CD4-positive, CD25-positive, alpha-beta regulatory T cell (primary cell): ENCODE measurements around the gene FOXN3. TPM values are rescaled to one million over a fixed set of nuclear protein-coding genes. Genes with fewer than 3 reads are reported as not detected.

Source experiments
- ATAC-seq, 2 donors: fragments of 150-1000 bp; cut with Tn5 transposase; one replicate each; pipeline ENCODE4 v1.10.0; 2021; ENCODE audit warnings: low read depth in 2 of 2, moderate number of reproducible peaks in 2 of 2, moderate library complexity in 1 of 2
- DNase-seq, 3 donors: peaks; one replicate each; pipeline versions ENCODE4 v3.0.0 to v3.0.0-alpha.2; 2012 to 2022; ENCODE audit warnings: mixed read lengths in 1 of 3
- H3K27ac ChIP-seq: one replicate; pipeline ENCODE4 v1.7.0; 2013; ENCODE audit warnings: mild to moderate bottlenecking, low read length; ENCODE audit not compliant: insufficient read depth, poor library complexity, severe bottlenecking
- H3K27me3 ChIP-seq: one replicate; pipeline ENCODE4 v1.7.0; 2013; ENCODE audit warnings: low read length; ENCODE audit not compliant: control insufficient read depth, insufficient read depth
- H3K36me3 ChIP-seq: one replicate; pipeline ENCODE4 v1.7.0; 2013; ENCODE audit warnings: mild to moderate bottlenecking, low read length, moderate library complexity; ENCODE audit not compliant: control insufficient read depth, insufficient read depth
- H3K4me1 ChIP-seq: 2 replicates; pipeline ENCODE4 v1.7.0; 2013; ENCODE audit warnings: mild to moderate bottlenecking, low read length; ENCODE audit not compliant: insufficient read depth, control insufficient read depth, poor library complexity, severe bottlenecking
- H3K4me3 ChIP-seq: one replicate; pipeline ENCODE4 v1.7.0; 2013; ENCODE audit warnings: low read depth, mild to moderate bottlenecking, low read length, moderate library complexity
- H3K9me3 ChIP-seq, 2 experiments: 1 replicate in 1 of 2; 2 replicates in 1 of 2; pipeline ENCODE4 v1.7.0; 2013; ENCODE audit warnings: low read length in 2 of 2, mild to moderate bottlenecking in 1 of 2, moderate library complexity in 1 of 2; ENCODE audit not compliant: control insufficient read depth in 2 of 2
- H3K27ac Mint-ChIP-seq, 3 donors: one replicate each; pipeline ENCODE4 v1.8.0; 2020 to 2022; ENCODE audit warnings: mild to moderate bottlenecking in 3 of 3, mixed read lengths in 3 of 3, moderate library complexity in 2 of 3
- H3K27me3 Mint-ChIP-seq: one replicate; pipeline ENCODE4 v1.8.0; 2022; ENCODE audit warnings: mild to moderate bottlenecking, mixed read lengths
- H3K36me3 Mint-ChIP-seq: one replicate; pipeline ENCODE4 v1.8.0; 2020; ENCODE audit warnings: mixed read lengths
- H3K4me1 Mint-ChIP-seq, 4 donors: one replicate each; pipeline ENCODE4 v1.8.0; 2020 to 2022; ENCODE audit warnings: mixed read lengths in 4 of 4, mild to moderate bottlenecking in 1 of 4
- H3K4me3 Mint-ChIP-seq, 4 donors: one replicate each; pipeline ENCODE4 v1.8.0; 2020 to 2022; ENCODE audit warnings: mild to moderate bottlenecking in 4 of 4, mixed read lengths in 4 of 4, moderate library complexity in 3 of 4
- H3K9me3 Mint-ChIP-seq, 7 donors: one replicate each; pipeline ENCODE4 v1.8.0; 2020 to 2022; ENCODE audit warnings: mixed read lengths in 7 of 7, mild to moderate bottlenecking in 3 of 7, moderate library complexity in 2 of 7
- polyA plus RNA-seq, 4 donors: library from polyadenylated mRNA; unstranded; fragments of 300-500 nt; fragmentation: Illumina TruSeq; gene quantifications; one replicate each; pipeline ENCODE4 v1.2.3, GENCODE V29; 2021
- total RNA-seq: library from RNA; stranded (reverse); gene quantifications from one replicate; pipeline ENCODE4 v1.2.3, GENCODE V29; 2022

FOXN3 gene
- total and polyA plus RNA-seq, 5 donors from 2014 or later = 108 to 203 (median 111) TPM

- ATAC-seq = no peak
- H3K27ac ChIP-seq = no peak overlapping the region
- H3K4me3 ChIP-seq = no peak overlapping the region
- H3K27me3 ChIP-seq = no peaks in the 10 kb centered on the region
- Mint-ChIP-seq H3K4me1 (peaks cover 23 to 80% (median 48%) of the 10 kb centered on the region in 4 donors), H3K36me3 (peaks cover 19% of the 10 kb centered on the region), H3K9me3 (peaks cover 0 to 2% (median 0%) of the 10 kb centered on the region in 7 donors), H3K27me3 (no peaks in the 10 kb centered on the region), H3K4me3 (peak overlapping the region in 3 of 4 donors; percentile 22 to 81 (median 74)), H3K27ac (peak overlapping the region; percentile 85 to 97 (median 86))
- no peak for DNase-seq
- H3K4me1 ChIP-seq = peaks cover 39% of the 10 kb centered on the region
- no peaks in the 10 kb centered on the region for H3K36me3 ChIP-seq
- H3K9me3 ChIP-seq = no peaks in the 10 kb centered on the region
Observed at GRCh38 chr14:89443042-89443629, 26.1 kb upstream of the FOXN3 start.

GRCh38 chr14:89442280-89442679 lies 25.2 kb upstream of the FOXN3 start:
- no peaks in the 10 kb centered on the region for H3K27me3 Mint-ChIP-seq
- ATAC-seq = no peak
- H3K27ac Mint-ChIP-seq = peak overlapping the region; percentile 42 to 88 (median 86)
- no peaks in the 10 kb centered on the region for H3K36me3 ChIP-seq
- peaks cover 35% of the 10 kb centered on the region for H3K4me1 ChIP-seq
- peak overlapping the region in 1 of 4 donors; percentile 43 for H3K4me3 Mint-ChIP-seq
- peaks cover 18% of the 10 kb centered on the region for H3K36me3 Mint-ChIP-seq
- H3K27ac ChIP-seq = no peak overlapping the region
- peaks cover 20 to 75% (median 44%) of the 10 kb centered on the region in 4 donors for H3K4me1 Mint-ChIP-seq
- no peaks in the 10 kb centered on the region for H3K27me3 ChIP-seq
- peaks cover 0 to 2% (median 0%) of the 10 kb centered on the region in 7 donors for H3K9me3 Mint-ChIP-seq
- no peak overlapping the region for H3K4me3 ChIP-seq
- H3K9me3 ChIP-seq = no peaks in the 10 kb centered on the region
- no peak for DNase-seq

DNA sequence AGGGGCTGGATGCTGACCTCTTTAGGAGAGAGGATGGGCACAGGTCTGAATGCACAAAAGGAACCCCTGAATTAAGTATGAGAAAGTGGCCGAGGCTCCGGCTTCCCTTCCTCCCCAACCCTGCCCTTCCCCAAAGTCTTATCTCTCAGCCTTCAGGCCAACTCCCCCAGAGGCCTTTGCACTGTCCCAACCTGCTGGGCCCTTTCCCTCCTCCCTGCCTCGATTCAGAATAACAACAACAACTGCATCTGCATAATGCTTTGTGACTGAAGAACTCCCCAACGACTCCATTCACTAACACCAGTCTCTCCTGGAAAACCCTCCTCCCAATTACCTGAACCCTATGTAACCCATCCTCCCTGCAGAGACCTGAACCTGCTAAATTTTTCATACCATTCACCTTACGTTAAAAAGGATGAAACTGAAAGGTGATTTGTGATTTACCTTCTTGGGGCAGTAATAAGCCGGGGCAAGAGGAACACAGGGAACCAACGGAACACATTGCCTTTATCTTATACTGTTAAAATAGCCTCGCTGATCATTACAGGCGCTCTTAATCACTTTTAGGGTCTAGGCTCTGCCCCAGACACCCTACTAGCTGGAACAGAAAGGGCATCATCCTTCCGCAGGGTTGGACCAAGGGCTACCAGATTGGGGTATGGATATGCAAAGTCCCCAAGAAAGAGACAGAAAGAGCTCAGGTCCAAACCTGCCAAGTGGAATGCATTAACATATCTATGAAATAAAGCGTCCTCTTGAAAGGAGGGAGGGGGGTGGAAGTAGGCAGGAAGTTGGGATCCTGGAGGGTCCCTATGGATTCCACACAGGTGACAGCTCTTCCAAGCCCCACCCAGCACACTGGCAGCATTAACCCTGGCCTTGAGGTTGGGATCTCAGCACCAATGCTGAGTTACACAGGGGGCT lies 24.2 kb upstream of the FOXN3 start:
- no peaks in the 10 kb centered on the region for H3K9me3 ChIP-seq
- H3K9me3 Mint-ChIP-seq = peaks cover 0 to 2% (median 0%) of the 10 kb centered on the region in 7 donors

DNA sequence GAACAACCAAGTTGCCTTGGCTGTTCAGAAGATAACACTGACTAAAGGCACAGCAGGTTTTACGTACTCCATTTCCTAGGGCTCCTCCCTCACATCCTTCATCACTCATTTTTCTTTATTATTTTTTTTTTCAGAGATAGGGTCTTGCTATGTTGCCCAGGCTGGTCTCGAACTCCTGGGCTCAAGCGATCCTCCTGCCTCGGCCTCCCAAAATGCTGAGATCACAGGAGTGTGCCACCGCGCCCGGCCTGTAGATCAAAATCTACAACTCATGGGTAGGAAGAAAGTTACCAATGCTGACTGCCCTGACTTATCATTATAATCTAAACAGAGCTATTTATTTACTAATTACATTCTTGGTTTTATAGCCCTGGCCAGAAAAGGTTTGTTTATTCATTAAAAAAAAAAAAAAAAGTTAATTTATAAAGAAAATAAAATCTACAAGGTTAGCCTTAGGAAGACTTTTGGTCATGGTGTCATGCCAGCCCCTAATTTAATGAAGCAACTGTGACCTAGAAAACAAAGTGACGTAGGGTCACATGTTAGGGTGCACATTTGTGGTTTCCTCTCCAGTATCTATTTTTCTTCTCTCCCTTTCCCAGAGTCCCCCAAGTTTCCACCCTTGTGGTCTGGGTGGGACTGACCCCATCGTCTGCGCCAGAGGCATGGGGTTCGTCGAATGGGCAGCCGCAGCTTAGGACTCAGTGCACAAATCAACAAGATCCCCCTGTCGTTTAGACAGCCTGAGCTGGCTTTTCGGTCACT lies 19.0 kb upstream of the FOXN3 start:
- peaks cover 12% of the 10 kb centered on the region for H3K36me3 Mint-ChIP-seq
- H3K27me3 Mint-ChIP-seq = no peaks in the 10 kb centered on the region
- H3K27ac Mint-ChIP-seq = peak overlapping the region in 2 of 3 donors; percentile 34 to 39
- peaks cover 15 to 60% (median 41%) of the 10 kb centered on the region in 4 donors for H3K4me1 Mint-ChIP-seq
- DNase-seq (no peak), ATAC-seq (no peak)
- no peaks in the 10 kb centered on the region for H3K27me3 ChIP-seq
- H3K36me3 ChIP-seq = no peaks in the 10 kb centered on the region
- peak overlapping the region in 1 of 4 donors; percentile 49 for H3K4me3 Mint-ChIP-seq
- no peak overlapping the region for H3K4me3 ChIP-seq
- no peak overlapping the region for H3K27ac ChIP-seq
- H3K4me1 ChIP-seq = peaks cover 11% of the 10 kb centered on the region
- no peaks in the 10 kb centered on the region for H3K9me3 Mint-ChIP-seq
- H3K9me3 ChIP-seq = no peaks in the 10 kb centered on the region

More for the DNA sequence above, 24.2 kb upstream of the FOXN3 start:
- Mint-ChIP-seq H3K4me1 (peaks cover 27 to 75% (median 47%) of the 10 kb centered on the region in 4 donors), H3K36me3 (peaks cover 22% of the 10 kb centered on the region), H3K4me3 (no peak overlapping the region), H3K27me3 (no peaks in the 10 kb centered on the region), H3K27ac (peak overlapping the region in 2 of 3 donors; percentile 34 to 52)
- no peak overlapping the region for H3K27ac ChIP-seq
- no peaks in the 10 kb centered on the region for H3K27me3 ChIP-seq
- no peak overlapping the region for H3K4me3 ChIP-seq
- H3K36me3 ChIP-seq = no peaks in the 10 kb centered on the region
- DNase-seq (no peak), ATAC-seq (no peak)
- peaks cover 35% of the 10 kb centered on the region for H3K4me1 ChIP-seq

GRCh38 chr14:89435492-89435891 lies 18.5 kb upstream of the FOXN3 start:
- Mint-ChIP-seq H3K4me3 (peak overlapping the region in 1 of 4 donors; percentile 49), H3K27me3 (no peaks in the 10 kb centered on the region), H3K27ac (peak overlapping the region in 2 of 3 donors; percentile 34 to 39), H3K9me3 (no peaks in the 10 kb centered on the region), H3K4me1 (peaks cover 18 to 66% (median 42%) of the 10 kb centered on the region in 4 donors), H3K36me3 (peaks cover 12% of the 10 kb centered on the region)
- ATAC-seq (no peak), DNase-seq (no peak)
- peaks cover 16% of the 10 kb centered on the region for H3K4me1 ChIP-seq
- no peaks in the 10 kb centered on the region for H3K9me3 ChIP-seq
- H3K36me3 ChIP-seq = no peaks in the 10 kb centered on the region
- no peak overlapping the region for H3K4me3 ChIP-seq
- no peak overlapping the region for H3K27ac ChIP-seq
- no peaks in the 10 kb centered on the region for H3K27me3 ChIP-seq

DNA sequence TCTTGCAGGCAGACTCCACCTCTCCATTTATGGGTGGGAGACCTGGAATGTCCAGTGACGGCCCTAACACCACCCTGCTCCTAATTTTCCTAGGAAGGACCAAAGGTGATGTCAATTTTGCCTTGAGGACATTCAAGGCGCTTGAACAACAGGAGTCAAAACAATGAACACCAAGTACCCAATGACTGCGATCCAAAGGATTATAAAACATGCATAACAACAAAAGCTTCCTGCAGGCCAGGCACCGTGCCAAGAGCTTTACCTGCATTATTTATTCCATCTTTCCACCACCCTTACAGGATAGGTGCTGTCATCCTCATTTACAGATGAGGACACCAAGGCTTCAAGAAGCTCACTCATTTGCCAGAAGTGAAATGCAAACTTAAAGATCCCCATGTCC lies 15.2 kb upstream of the FOXN3 start:
- no peaks in the 10 kb centered on the region for H3K9me3 ChIP-seq
- Mint-ChIP-seq H3K4me3 (peak overlapping the region; percentile 51 to 81 (median 62)), H3K36me3 (peaks cover 9% of the 10 kb centered on the region), H3K9me3 (no peaks in the 10 kb centered on the region), H3K4me1 (peaks cover 35 to 74% (median 53%) of the 10 kb centered on the region in 4 donors), H3K27me3 (no peaks in the 10 kb centered on the region), H3K27ac (peak overlapping the region; percentile 69 to 88 (median 73))
- peaks cover 34% of the 10 kb centered on the region for H3K4me1 ChIP-seq
- no peaks in the 10 kb centered on the region for H3K27me3 ChIP-seq
- no peak overlapping the region for H3K4me3 ChIP-seq
- H3K27ac ChIP-seq = no peak overlapping the region
- DNase-seq (no peak), ATAC-seq (no peak)
- H3K36me3 ChIP-seq = no peaks in the 10 kb centered on the region
